Endothelial cell of coronary artery (primary cell): ENCODE measurements around the gene SNX19. TPM values are rescaled to one million over a fixed set of nuclear protein-coding genes. Genes with fewer than 3 reads are reported as not detected.

Experiments used
- total RNA-seq: library from RNA; depleted of rRNA; stranded (reverse); fragments of >200 nt; gene quantifications from 2 replicates; pipeline ENCODE4 v1.2.3, GENCODE V29; 2014

SNX19 gene
- 35.4 and 47.2 TPM in 2 replicates for total RNA-seq

GRCh38 chr11:130916238-130916855, at the start of gene SNX19:
Gene SNX19, minus strand, starts transcription at chr11:130916479. Its CDS starts 540 bp downstream, at chr11:130915939.

